PC-9 (cell line): ENCODE data around the gene SRSF11. TPM values are rescaled to one million over a fixed set of nuclear protein-coding genes. Genes with fewer than 3 reads are reported as not detected.

Experiments used
- BruUV-seq: library from RNA; stranded (reverse); fragments of 400-500 nt; replicated peaks from 2 replicates; lab custom pipeline; 2021; lab: Mats Ljungman, UMichigan
- CTCF ChIA-PET: fragments of 300-600 bp; sonication (Branson Sonifier 250); formaldehyde crosslinking; loops from one replicate; lab custom pipeline; 2022; ENCODE audit warnings: antibody characterized with exemption; lab: Charles Lee
- POLR2A ChIA-PET: fragments of 300-600 bp; sonication (Branson Sonifier 250); formaldehyde crosslinking; loops from one replicate; lab custom pipeline; 2022; ENCODE audit warnings: antibody characterized with exemption; ENCODE audit not compliant: unreplicated experiment; lab: Charles Lee
- DNase-seq, 2 experiments: peaks; one replicate each; pipeline versions ENCODE4 v3.0.0 to v3.0.0-alpha.2; 2015 to 2022; ENCODE audit warnings: mixed read lengths in 1 of 2
- H2AFZ ChIP-seq: fragments of 200-600 bp; sonication (generic); 2 replicates; pipeline ENCODE4 v1.8.1; 2017; ENCODE audit warnings: antibody characterized with exemption
- H3F3A ChIP-seq: fragments of 200-600 bp; sonication (generic); 2 replicates; pipeline ENCODE4 v1.8.1; 2017; ENCODE audit warnings: antibody characterized with exemption, mild to moderate bottlenecking, low read depth; ENCODE audit not compliant: insufficient read depth
- H3K27ac ChIP-seq: fragments of 200-600 bp; sonication (generic); 2 replicates; pipeline ENCODE4 v1.6.1; 2016; ENCODE audit warnings: mixed run types
- H3K27me3 ChIP-seq: fragments of 200-600 bp; sonication (generic); 2 replicates; pipeline ENCODE4 v1.6.1; 2016; ENCODE audit warnings: low read depth, mixed run types; ENCODE audit not compliant: insufficient read depth
- H3K36me3 ChIP-seq: fragments of 200-600 bp; sonication (generic); 2 replicates; pipeline ENCODE4 v1.6.1; 2016; ENCODE audit warnings: low read depth, mixed run types
- H3K4me1 ChIP-seq: fragments of 200-600 bp; sonication (generic); replicated peaks from 2 replicates; pipeline ENCODE4 v1.6.1; 2016; ENCODE audit warnings: mixed run types; ENCODE audit not compliant: insufficient read depth
- H3K4me2 ChIP-seq: fragments of 200-600 bp; sonication (generic); 2 replicates; pipeline ENCODE4 v1.6.1; 2017; ENCODE audit warnings: mixed run types
- H3K4me3 ChIP-seq: fragments of 200-600 bp; sonication (generic); 2 replicates; pipeline ENCODE4 v1.6.1; 2016; ENCODE audit warnings: mixed run types
- H3K79me2 ChIP-seq: fragments of 200-600 bp; sonication (generic); 2 replicates; pipeline ENCODE4 v1.6.1; 2017; ENCODE audit warnings: low read depth, mixed run types
- H3K9me2 ChIP-seq: fragments of 200-600 bp; sonication (generic); 2 replicates; pipeline ENCODE4 v1.8.1; 2017; ENCODE audit warnings: mild to moderate bottlenecking; ENCODE audit not compliant: insufficient read depth
- H3K9me3 ChIP-seq: fragments of 200-600 bp; sonication (generic); 2 replicates; pipeline ENCODE4 v1.8.1; 2016; ENCODE audit warnings: low read depth; ENCODE audit not compliant: insufficient read depth
- H4K20me1 ChIP-seq: fragments of 200-600 bp; sonication (generic); 2 replicates; pipeline ENCODE4 v1.8.1; 2017; ENCODE audit not compliant: insufficient read depth
- CTCF ChIP-seq: fragments of 200-600 bp; sonication (generic); conservative IDR thresholded peaks from 2 replicates; pipeline ENCODE4 v1.6.1; 2017; ENCODE audit warnings: mixed run types, antibody characterized with exemption, mild to moderate bottlenecking, moderate library complexity
- EZH2 ChIP-seq: fragments of 200-600 bp; sonication (generic); IDR thresholded peaks from 2 replicates; pipeline ENCODE4 v1.8.0; 2017; ENCODE audit warnings: antibody characterized with exemption, low read depth
- intact Hi-C: fragments of 100-400 bp; cut with micrococcal nuclease; formaldehyde crosslinking; loops from one replicate; pipeline ENCODE4 v1.10.0; 2022; ENCODE audit not compliant: unreplicated experiment
- total RNA-seq: library from RNA; stranded (reverse); gene quantifications from 2 replicates; pipeline ENCODE4 v1.2.3, GENCODE V29; 2021

SRSF11 gene
- total RNA-seq, 1 experiment from 2014 or later: 199 TPM

- H3K27ac ChIP-seq: no peak overlapping the region
- DNase-seq: no peak
These were observed 65.3 kb downstream of the SRSF11 start for GRCh38 chr1:70286453-70286852.

GRCh38 chr1:70288166-70288565 lies 67.0 kb downstream of the SRSF11 start:
- no peaks in the 10 kb centered on the region for H3K4me1 ChIP-seq
- ChIA-PET POLR2A (no interaction called here), CTCF (no interaction called here)
- H3K36me3 ChIP-seq: peaks cover 15% of the 10 kb centered on the region; the same call in 1 of the 2 replicates
- peaks cover 9% of the 10 kb centered on the region for H4K20me1 ChIP-seq
- no peak overlapping the region for H3K4me2 ChIP-seq
- intact Hi-C loops: no loop called here
- BruUV-seq: no TSS peak
- H3K9me3 ChIP-seq: no peaks in the 10 kb centered on the region
- TF ChIP-seq CTCF: no peak
- no peak for TF ChIP-seq EZH2
- H2AFZ ChIP-seq: no peak overlapping the region
- H3K79me2 ChIP-seq: no peaks in the 10 kb centered on the region
- no peaks in the 10 kb centered on the region for H3K9me2 ChIP-seq
- no peaks in the 10 kb centered on the region for H3F3A ChIP-seq
- no peak for DNase-seq
- H3K27me3 ChIP-seq: no peaks in the 10 kb centered on the region
- H3K27ac ChIP-seq: no peak overlapping the region
- no peak overlapping the region for H3K4me3 ChIP-seq

More at GRCh38 chr1:70286453-70286852, 65.3 kb downstream of the SRSF11 start:
- Histone ChIP-seq H3K79me2 (no peaks in the 10 kb centered on the region), H4K20me1 (peaks cover 7% of the 10 kb centered on the region), H3K27me3 (no peaks in the 10 kb centered on the region), H3K4me1 (no peaks in the 10 kb centered on the region), H3F3A (no peaks in the 10 kb centered on the region), H3K36me3 (0 out of 2 replicates have a peak, but pooled peaks cover 7% of the 10 kb centered on the region), H2AFZ (no peak overlapping the region), H3K9me2 (no peaks in the 10 kb centered on the region), H3K4me2 (no peak overlapping the region), H3K9me3 (no peaks in the 10 kb centered on the region), H3K4me3 (no peak overlapping the region)
- BruUV-seq: no TSS peak
- ChIA-PET POLR2A (no interaction called here), CTCF (no interaction called here)
- intact Hi-C loops: no loop called here
- TF ChIP-seq EZH2: no peak
- no peak for TF ChIP-seq CTCF

- Histone ChIP-seq H3K4me3 (no peak overlapping the region), H3K27me3 (no peaks in the 10 kb centered on the region), H3K9me2 (no peaks in the 10 kb centered on the region), H3K79me2 (no peaks in the 10 kb centered on the region), H3F3A (no peaks in the 10 kb centered on the region), H3K27ac (no peak overlapping the region), H4K20me1 (peaks cover 9% of the 10 kb centered on the region; the same call in 1 of the 2 replicates), H3K36me3 (peaks cover 15% of the 10 kb centered on the region; the same call in 1 of the 2 replicates), H2AFZ (no peak overlapping the region), H3K4me2 (no peak overlapping the region), H3K9me3 (no peaks in the 10 kb centered on the region), H3K4me1 (no peaks in the 10 kb centered on the region)
- CTCF ChIA-PET: no interaction called here
- no peak for TF ChIP-seq CTCF
- no peak for TF ChIP-seq EZH2
- DNase-seq: no peak
- intact Hi-C loops: no loop called here
- BruUV-seq: no TSS peak
- POLR2A ChIA-PET: no interaction called here
These were observed 69.0 kb downstream of the SRSF11 start for GRCh38 chr1:70290218-70290617.
